SK-N-SH (cell line): Measurements from ENCODE around the gene ZNF575. TPM values are rescaled to one million over a fixed set of nuclear protein-coding genes. Genes with fewer than 3 reads are reported as not detected.

Experiments
- CTCF ChIA-PET: fragments of 300-600, 350-600 bp; formaldehyde crosslinking; extraction: SDS; loops from one replicate; lab custom pipeline; 2021; lab: Yijun Ruan, JAX
- POLR2A ChIA-PET: fragments of 350-600 bp; sonication (Branson Sonifier 250); formaldehyde crosslinking; extraction: SDS; loops from one replicate; lab custom pipeline; 2020; ENCODE audit warnings: antibody characterized with exemption, inconsistent platforms; lab: Yijun Ruan, JAX
- DNase-seq: peaks from one replicate; pipeline ENCODE4 v3.0.0; 2012
- H2AFZ ChIP-seq: fragments of 200-600 bp; sonication (generic); 2 replicates; pipeline ENCODE4 v1.8.1; 2016; ENCODE audit warnings: antibody characterized with exemption, mild to moderate bottlenecking, low read depth
- H3F3A ChIP-seq: fragments of 200-600 bp; sonication (generic); replicated peaks from 2 replicates; pipeline ENCODE3; 2016; ENCODE audit warnings: antibody characterized with exemption, mild to moderate bottlenecking; ENCODE audit not compliant: insufficient read depth
- H3K27ac ChIP-seq, 2 experiments: fragments of 200-500 bp in 1 of 2; fragments of 200-600 bp in 1 of 2; sonication (Bioruptor generic) in 1 of 2; sonication (generic), shearing (Covaris generic) in 1 of 2; 2 replicates each; pipeline versions ENCODE4 v1.5.1 to v1.6.1; 2014 to 2016; ENCODE audit warnings: low read depth in 2 of 2, inconsistent platforms in 1 of 2, low read length in 1 of 2, mild to moderate bottlenecking in 1 of 2, mixed read lengths in 1 of 2
- H3K27me3 ChIP-seq: fragments of 200-600 bp; sonication (generic), shearing (Covaris generic); 2 replicates; pipeline ENCODE4 v1.6.1; 2016; ENCODE audit warnings: mixed run types; ENCODE audit not compliant: insufficient read depth
- H3K36me3 ChIP-seq, 2 experiments: fragments of 200-500 bp in 1 of 2; fragments of 200-600 bp in 1 of 2; sonication (Bioruptor generic) in 1 of 2; sonication (generic) in 1 of 2; replicated peaks in 1 of 2; 2 replicates each; pipeline versions ENCODE3 to v1.5.1; 2014 to 2016; ENCODE audit warnings: low read length in 1 of 2, mild to moderate bottlenecking in 1 of 2; ENCODE audit not compliant: insufficient read depth in 2 of 2, control insufficient read depth in 1 of 2
- H3K4me1 ChIP-seq, 2 experiments: fragments of 200-500 bp in 1 of 2; fragments of 200-600 bp in 1 of 2; sonication (Bioruptor generic) in 1 of 2; sonication (generic), shearing (Covaris generic) in 1 of 2; 2 replicates each; pipeline versions ENCODE4 v1.5.1 to v1.6.1; 2014 to 2016; ENCODE audit warnings: low read depth in 1 of 2, low read length in 1 of 2, mixed run types in 1 of 2; ENCODE audit not compliant: insufficient read depth in 2 of 2, control insufficient read depth in 1 of 2
- H3K4me2 ChIP-seq: fragments of 200-600 bp; sonication (generic), shearing (Covaris generic); 2 replicates; pipeline ENCODE4 v1.6.1; 2017; ENCODE audit warnings: mixed run types
- H3K4me3 ChIP-seq, 2 experiments: fragments of 200-500 bp in 1 of 2; fragments of 200-600 bp in 1 of 2; sonication (Bioruptor generic) in 1 of 2; sonication (generic), shearing (Covaris generic) in 1 of 2; 2 replicates each; pipeline versions ENCODE4 v1.5.1 to v1.8.1; 2014 to 2016; ENCODE audit warnings: low read depth in 2 of 2, inconsistent platforms in 1 of 2, low read length in 1 of 2, mild to moderate bottlenecking in 1 of 2, mixed read lengths in 1 of 2, moderate library complexity in 1 of 2
- H3K79me2 ChIP-seq: fragments of 200-600 bp; sonication (generic); 2 replicates; pipeline ENCODE4 v1.8.1; 2017; ENCODE audit warnings: mild to moderate bottlenecking; ENCODE audit not compliant: insufficient read depth
- H3K9ac ChIP-seq: fragments of 200-600 bp; sonication (generic); 2 replicates; pipeline ENCODE4 v1.6.1; 2017; ENCODE audit warnings: mixed run types
- H3K9me2 ChIP-seq: fragments of 200-600 bp; sonication (generic); 2 replicates; pipeline ENCODE4 v1.6.1; 2017; ENCODE audit warnings: mixed run types
- H3K9me3 ChIP-seq: fragments of 200-600 bp; sonication (generic); 2 replicates; pipeline ENCODE4 v1.6.1; 2017; ENCODE audit warnings: mixed run types, mild to moderate bottlenecking, moderate library complexity
- H4K20me1 ChIP-seq: fragments of 200-600 bp; sonication (generic); 2 replicates; pipeline ENCODE4 v1.6.1; 2017; ENCODE audit warnings: mild to moderate bottlenecking, mixed run types; ENCODE audit not compliant: insufficient read depth
- EZH2phosphoT487 ChIP-seq: fragments of 200-600 bp; sonication (generic); IDR thresholded peaks from 2 replicates; pipeline ENCODE4 v1.6.1; 2017; ENCODE audit warnings: low read depth, mixed run types, mild to moderate bottlenecking, antibody characterized with exemption, moderate library complexity, borderline replicate concordance
- FOXJ3 ChIP-seq: sonication (generic); formaldehyde crosslinking; IDR thresholded peaks from 2 replicates; pipeline ENCODE4 v1.5.1; 2020; ENCODE audit warnings: mild to moderate bottlenecking, missing genetic modification reagents
- JUND ChIP-seq: IDR thresholded peaks from 2 replicates; pipeline ENCODE4 v1.4.0; 2012
- RAD21 ChIP-seq: IDR thresholded peaks from 2 replicates; pipeline ENCODE4 v1.6.1; 2012; ENCODE audit warnings: mild to moderate bottlenecking, low read length
- RXRA ChIP-seq: IDR thresholded peaks from 2 replicates; pipeline ENCODE4 v1.4.0; 2012; ENCODE audit warnings: low read depth, mild to moderate bottlenecking, borderline replicate concordance
- TCF12 ChIP-seq: IDR thresholded peaks from 2 replicates; pipeline ENCODE4 v1.4.0; 2012
- WGBS: methylation state at CpG from one replicate; pipeline ENCODE4 v1.1.6; 2017; ENCODE audit warnings: low lambda C conversion rate; 5-methylcytosine and 5-hydroxymethylcytosine counted together
- polyA plus RNA-seq, 3 experiments: library from polyadenylated mRNA; depleted of rRNA; stranded (reverse); fragments of >200 nt; gene quantifications; 2 replicates each; pipeline ENCODE4 v1.2.3, GENCODE V29; 2012
- TF ChIP-seq, protein P1 (sequence below): fragments of 200-600 bp; sonication (generic); IDR thresholded peaks from 2 replicates; pipeline ENCODE4 v1.6.1; 2017; ENCODE audit warnings: antibody characterized with exemption, mild to moderate bottlenecking, moderate library complexity
- TF ChIP-seq, protein P2 (sequence below): IDR thresholded peaks from 2 replicates; pipeline ENCODE4 v1.4.0; 2012; ENCODE audit warnings: low read depth, borderline replicate concordance
- TF ChIP-seq, protein P3 (sequence below): fragments of 150-350 bp; IDR thresholded peaks from 2 replicates; pipeline ENCODE4 v1.6.1; 2016; ENCODE audit warnings: mild to moderate bottlenecking, low read depth, low read length
- TF ChIP-seq, protein P4 (sequence below): IDR thresholded peaks from 2 replicates; pipeline ENCODE4 v1.6.1; 2012; ENCODE audit warnings: mild to moderate bottlenecking, low read depth, low read length, moderate library complexity
- TF ChIP-seq, protein P5 (sequence below): fragments of 150-350 bp; IDR thresholded peaks from 2 replicates; pipeline ENCODE4 v1.6.1; 2017; ENCODE audit warnings: antibody characterized with exemption, low read length, low read depth, borderline replicate concordance

Gene ZNF575
- polyA plus RNA-seq, 1 of the 3 experiments (the other 2 are of a cell fraction) = 1.0 TPM

DNA sequence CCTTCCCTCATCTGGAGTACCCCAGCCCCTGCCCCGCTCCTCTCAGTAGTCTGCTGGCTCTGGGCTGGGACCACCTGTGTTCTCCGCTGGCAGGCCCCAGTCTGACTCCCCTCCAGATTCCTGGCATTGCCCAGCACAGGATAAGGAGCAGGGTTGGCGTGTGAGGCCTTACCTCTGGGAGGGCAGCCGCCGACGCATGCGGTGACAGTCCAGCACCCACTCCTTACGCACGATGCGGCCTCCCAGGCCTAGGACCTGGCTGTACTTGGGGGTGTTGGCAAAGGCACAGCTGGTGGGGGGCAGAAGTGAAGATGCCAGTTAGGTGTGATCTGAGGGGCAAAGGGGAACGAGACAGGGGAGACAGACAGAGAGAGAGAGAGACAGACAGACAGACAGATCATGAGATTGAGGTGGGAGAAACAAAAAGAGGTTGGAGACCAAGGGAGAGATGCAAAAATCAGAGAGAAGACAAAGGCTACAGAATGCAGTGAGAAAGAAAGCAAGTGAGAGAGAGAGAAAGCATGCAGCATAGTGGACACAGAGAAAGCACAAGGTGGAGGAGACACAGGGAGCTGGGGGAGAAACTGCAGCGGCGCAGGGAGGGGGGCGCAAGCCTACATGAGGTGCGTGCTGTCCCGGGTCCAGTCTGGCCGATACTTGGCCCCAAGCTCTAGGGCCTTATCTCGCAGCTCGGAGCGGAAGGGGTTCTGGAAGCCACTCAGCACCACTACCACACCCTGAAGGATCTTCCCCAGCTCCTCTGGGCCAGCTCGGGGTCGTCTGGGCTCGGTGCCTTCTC, 18.6 kb downstream of the ZNF575 start:
- no peaks in the 10 kb centered on the region for H3K4me1 ChIP-seq
- POLR2A ChIA-PET = no interaction called here
- H3K36me3 ChIP-seq = peaks cover 17 to 46% of the 10 kb centered on the region in 2 experiments
- H3K4me2 ChIP-seq = no peak overlapping the region
- H4K20me1 ChIP-seq = no peaks in the 10 kb centered on the region
- WGBS = 92% methylated on average over 20 of the region's 23 CpGs
- H3K4me3 ChIP-seq = no peak overlapping the region
- H3K27me3 ChIP-seq = no peaks in the 10 kb centered on the region
- TF ChIP-seq TCF12 (no peak), JUND (no peak), FOXJ3 (CRISPR knock-in tag) (no peak), RXRA (no peak), RAD21 (no peak)
- TF ChIP-seq, protein P1, sequence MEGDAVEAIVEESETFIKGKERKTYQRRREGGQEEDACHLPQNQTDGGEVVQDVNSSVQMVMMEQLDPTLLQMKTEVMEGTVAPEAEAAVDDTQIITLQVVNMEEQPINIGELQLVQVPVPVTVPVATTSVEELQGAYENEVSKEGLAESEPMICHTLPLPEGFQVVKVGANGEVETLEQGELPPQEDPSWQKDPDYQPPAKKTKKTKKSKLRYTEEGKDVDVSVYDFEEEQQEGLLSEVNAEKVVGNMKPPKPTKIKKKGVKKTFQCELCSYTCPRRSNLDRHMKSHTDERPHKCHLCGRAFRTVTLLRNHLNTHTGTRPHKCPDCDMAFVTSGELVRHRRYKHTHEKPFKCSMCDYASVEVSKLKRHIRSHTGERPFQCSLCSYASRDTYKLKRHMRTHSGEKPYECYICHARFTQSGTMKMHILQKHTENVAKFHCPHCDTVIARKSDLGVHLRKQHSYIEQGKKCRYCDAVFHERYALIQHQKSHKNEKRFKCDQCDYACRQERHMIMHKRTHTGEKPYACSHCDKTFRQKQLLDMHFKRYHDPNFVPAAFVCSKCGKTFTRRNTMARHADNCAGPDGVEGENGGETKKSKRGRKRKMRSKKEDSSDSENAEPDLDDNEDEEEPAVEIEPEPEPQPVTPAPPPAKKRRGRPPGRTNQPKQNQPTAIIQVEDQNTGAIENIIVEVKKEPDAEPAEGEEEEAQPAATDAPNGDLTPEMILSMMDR = no peak
- TF ChIP-seq, protein P2, sequence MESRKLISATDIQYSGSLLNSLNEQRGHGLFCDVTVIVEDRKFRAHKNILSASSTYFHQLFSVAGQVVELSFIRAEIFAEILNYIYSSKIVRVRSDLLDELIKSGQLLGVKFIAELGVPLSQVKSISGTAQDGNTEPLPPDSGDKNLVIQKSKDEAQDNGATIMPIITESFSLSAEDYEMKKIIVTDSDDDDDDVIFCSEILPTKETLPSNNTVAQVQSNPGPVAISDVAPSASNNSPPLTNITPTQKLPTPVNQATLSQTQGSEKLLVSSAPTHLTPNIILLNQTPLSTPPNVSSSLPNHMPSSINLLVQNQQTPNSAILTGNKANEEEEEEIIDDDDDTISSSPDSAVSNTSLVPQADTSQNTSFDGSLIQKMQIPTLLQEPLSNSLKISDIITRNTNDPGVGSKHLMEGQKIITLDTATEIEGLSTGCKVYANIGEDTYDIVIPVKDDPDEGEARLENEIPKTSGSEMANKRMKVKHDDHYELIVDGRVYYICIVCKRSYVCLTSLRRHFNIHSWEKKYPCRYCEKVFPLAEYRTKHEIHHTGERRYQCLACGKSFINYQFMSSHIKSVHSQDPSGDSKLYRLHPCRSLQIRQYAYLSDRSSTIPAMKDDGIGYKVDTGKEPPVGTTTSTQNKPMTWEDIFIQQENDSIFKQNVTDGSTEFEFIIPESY = no peak
- CTCF ChIA-PET = interaction anchor here (0.8 to 8.5 kb wide), 2 partner anchors 16 to 44 kb away, joined by 3 to 104 read pairs; partner anchors contain the start of genes IRGQ and ZNF576
- no peak for DNase-seq
- H2AFZ ChIP-seq = no peak overlapping the region
- H3K9ac ChIP-seq = no peak overlapping the region
- no peak overlapping the region for H3K27ac ChIP-seq
- no peaks in the 10 kb centered on the region for H3K9me2 ChIP-seq
- no peaks in the 10 kb centered on the region; the same call in 1 of the 2 replicates for H3K79me2 ChIP-seq
- peaks cover 10% of the 10 kb centered on the region for H3F3A ChIP-seq
- H3K9me3 ChIP-seq = no peaks in the 10 kb centered on the region

DNA sequence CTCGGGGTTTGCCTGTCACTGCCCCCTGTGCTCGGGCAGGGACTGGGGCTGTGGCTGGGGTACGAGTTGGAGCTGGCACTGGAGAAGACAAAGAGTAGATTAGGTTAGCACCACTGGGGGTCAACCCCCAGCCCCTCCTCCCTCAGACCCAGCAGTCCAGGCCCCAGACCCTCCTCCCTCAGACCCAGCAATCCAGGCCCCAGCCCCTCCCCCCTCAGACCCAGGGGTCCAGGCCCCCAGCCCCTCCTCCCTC, 19.1 kb downstream of the ZNF575 start:
- Histone ChIP-seq H3K9me2 (no peaks in the 10 kb centered on the region), H3K79me2 (no peaks in the 10 kb centered on the region; the same call in 1 of the 2 replicates), H3K27me3 (no peaks in the 10 kb centered on the region), H3K4me1 (no peaks in the 10 kb centered on the region), H4K20me1 (no peaks in the 10 kb centered on the region), H3K9ac (no peak overlapping the region), H3F3A (peaks cover 13% of the 10 kb centered on the region), H3K4me2 (no peak overlapping the region), H3K36me3 (peaks cover 18 to 46% of the 10 kb centered on the region in 2 experiments), H3K9me3 (no peaks in the 10 kb centered on the region), H3K4me3 (no peak overlapping the region), H2AFZ (no peak overlapping the region), H3K27ac (no peak overlapping the region)
- no CpG with 5 or more reads among the region's 3 CpGs for WGBS
- no peak for DNase-seq
- TF ChIP-seq EZH2phosphoT487 = no peak
- TF ChIP-seq, protein P3, sequence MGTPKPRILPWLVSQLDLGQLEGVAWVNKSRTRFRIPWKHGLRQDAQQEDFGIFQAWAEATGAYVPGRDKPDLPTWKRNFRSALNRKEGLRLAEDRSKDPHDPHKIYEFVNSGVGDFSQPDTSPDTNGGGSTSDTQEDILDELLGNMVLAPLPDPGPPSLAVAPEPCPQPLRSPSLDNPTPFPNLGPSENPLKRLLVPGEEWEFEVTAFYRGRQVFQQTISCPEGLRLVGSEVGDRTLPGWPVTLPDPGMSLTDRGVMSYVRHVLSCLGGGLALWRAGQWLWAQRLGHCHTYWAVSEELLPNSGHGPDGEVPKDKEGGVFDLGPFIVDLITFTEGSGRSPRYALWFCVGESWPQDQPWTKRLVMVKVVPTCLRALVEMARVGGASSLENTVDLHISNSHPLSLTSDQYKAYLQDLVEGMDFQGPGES = no peak
- TF ChIP-seq, protein P4, sequence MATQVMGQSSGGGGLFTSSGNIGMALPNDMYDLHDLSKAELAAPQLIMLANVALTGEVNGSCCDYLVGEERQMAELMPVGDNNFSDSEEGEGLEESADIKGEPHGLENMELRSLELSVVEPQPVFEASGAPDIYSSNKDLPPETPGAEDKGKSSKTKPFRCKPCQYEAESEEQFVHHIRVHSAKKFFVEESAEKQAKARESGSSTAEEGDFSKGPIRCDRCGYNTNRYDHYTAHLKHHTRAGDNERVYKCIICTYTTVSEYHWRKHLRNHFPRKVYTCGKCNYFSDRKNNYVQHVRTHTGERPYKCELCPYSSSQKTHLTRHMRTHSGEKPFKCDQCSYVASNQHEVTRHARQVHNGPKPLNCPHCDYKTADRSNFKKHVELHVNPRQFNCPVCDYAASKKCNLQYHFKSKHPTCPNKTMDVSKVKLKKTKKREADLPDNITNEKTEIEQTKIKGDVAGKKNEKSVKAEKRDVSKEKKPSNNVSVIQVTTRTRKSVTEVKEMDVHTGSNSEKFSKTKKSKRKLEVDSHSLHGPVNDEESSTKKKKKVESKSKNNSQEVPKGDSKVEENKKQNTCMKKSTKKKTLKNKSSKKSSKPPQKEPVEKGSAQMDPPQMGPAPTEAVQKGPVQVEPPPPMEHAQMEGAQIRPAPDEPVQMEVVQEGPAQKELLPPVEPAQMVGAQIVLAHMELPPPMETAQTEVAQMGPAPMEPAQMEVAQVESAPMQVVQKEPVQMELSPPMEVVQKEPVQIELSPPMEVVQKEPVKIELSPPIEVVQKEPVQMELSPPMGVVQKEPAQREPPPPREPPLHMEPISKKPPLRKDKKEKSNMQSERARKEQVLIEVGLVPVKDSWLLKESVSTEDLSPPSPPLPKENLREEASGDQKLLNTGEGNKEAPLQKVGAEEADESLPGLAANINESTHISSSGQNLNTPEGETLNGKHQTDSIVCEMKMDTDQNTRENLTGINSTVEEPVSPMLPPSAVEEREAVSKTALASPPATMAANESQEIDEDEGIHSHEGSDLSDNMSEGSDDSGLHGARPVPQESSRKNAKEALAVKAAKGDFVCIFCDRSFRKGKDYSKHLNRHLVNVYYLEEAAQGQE = no peak
- TF ChIP-seq, protein P5, sequence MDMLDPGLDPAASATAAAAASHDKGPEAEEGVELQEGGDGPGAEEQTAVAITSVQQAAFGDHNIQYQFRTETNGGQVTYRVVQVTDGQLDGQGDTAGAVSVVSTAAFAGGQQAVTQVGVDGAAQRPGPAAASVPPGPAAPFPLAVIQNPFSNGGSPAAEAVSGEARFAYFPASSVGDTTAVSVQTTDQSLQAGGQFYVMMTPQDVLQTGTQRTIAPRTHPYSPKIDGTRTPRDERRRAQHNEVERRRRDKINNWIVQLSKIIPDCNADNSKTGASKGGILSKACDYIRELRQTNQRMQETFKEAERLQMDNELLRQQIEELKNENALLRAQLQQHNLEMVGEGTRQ = no peak
- POLR2A ChIA-PET = no interaction called here
- CTCF ChIA-PET = interaction anchor here (2.1 to 8.5 kb wide), 2 partner anchors 33 to 43 kb away, joined by 9 to 104 read pairs; partner anchors contain the start of genes IRGQ and ZNF576
